Neutrophil (primary cell): ENCODE results near the gene B4GALNT1.

Experiments
- H3K27ac ChIP-seq: fragments of 200-600 bp; sonication (generic); 2 replicates; pipeline ENCODE4 v1.5.1; 2016; ENCODE audit warnings: mild to moderate bottlenecking, moderate library complexity
- H3K27me3 ChIP-seq: fragments of 200-600 bp; sonication (generic); 2 replicates; pipeline ENCODE4 v1.6.0; 2016; ENCODE audit warnings: mild to moderate bottlenecking
- H3K36me3 ChIP-seq: fragments of 200-600 bp; sonication (generic); 2 replicates; pipeline ENCODE4 v1.5.1; 2017
- H3K4me1 ChIP-seq, 2 experiments: fragments of 200-600 bp in 1 of 2; sonication (generic) in 1 of 2; 1 replicate in 1 of 2; 2 replicates in 1 of 2; pipeline versions ENCODE4 v1.5.1 to v1.6.1; 2013 to 2016; ENCODE audit warnings: low read depth in 1 of 2, low read length in 1 of 2, mild to moderate bottlenecking in 1 of 2, moderate library complexity in 1 of 2; ENCODE audit not compliant: control insufficient read depth in 1 of 2, insufficient read depth in 1 of 2
- H3K4me3 ChIP-seq, 2 experiments: fragments of 200-600 bp in 1 of 2; sonication (generic) in 1 of 2; 1 replicate in 1 of 2; 2 replicates in 1 of 2; pipeline ENCODE4 v1.5.1; 2013 to 2016; ENCODE audit warnings: low read depth in 1 of 2, low read length in 1 of 2, mild to moderate bottlenecking in 1 of 2, moderate library complexity in 1 of 2
- H3K9me3 ChIP-seq: fragments of 200-600 bp; sonication (generic); 2 replicates; pipeline ENCODE4 v1.5.1; 2016
- TF ChIP-seq, protein P1 (sequence below): fragments of 200-600 bp; sonication (generic); IDR thresholded peaks from 2 replicates; pipeline ENCODE4 v1.5.1; 2016; ENCODE audit warnings: antibody characterized with exemption

Gene B4GALNT1

DNA sequence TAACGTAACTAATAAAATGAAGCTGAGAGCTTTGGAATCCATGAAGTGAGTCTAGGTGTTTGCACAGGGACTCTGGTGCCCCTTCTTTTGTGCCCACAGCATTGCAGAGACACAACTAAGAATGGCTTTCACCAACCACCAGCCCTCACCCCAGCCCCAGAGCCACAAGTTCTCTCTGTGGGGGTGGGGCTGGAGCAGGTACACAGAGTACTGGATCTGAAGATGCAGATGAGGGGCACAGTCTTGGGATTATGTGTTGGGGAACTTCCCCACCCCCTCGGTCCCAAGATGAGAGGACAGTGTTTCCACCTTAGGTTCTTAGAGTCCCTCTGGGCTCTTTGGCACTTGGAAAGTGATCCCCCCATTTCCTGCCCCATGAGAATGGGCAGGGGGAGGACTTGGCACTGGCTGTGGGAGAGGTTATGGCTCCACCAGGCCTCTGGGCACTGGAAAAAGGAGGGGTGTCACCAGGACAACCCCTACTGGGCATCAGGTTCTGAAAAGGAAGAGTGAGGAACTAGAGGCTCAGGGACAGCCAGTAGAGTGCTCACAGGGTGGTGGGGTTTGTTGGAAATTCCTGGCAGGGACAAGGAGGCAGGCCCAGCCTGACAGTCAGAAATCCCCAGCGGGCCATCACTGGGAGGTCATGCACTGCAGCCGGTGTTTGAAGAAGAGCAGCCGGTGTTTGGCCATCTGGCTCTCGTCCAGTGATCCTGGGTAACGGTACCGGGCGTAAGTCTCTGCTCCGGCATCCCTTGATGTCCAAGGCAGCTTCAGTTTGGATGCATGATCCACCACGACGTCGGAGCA lies 6.7 kb downstream of the B4GALNT1 start:
- H3K27me3 ChIP-seq, result peaks cover 100% of the 10 kb centered on the region
- TF ChIP-seq, protein P1, sequence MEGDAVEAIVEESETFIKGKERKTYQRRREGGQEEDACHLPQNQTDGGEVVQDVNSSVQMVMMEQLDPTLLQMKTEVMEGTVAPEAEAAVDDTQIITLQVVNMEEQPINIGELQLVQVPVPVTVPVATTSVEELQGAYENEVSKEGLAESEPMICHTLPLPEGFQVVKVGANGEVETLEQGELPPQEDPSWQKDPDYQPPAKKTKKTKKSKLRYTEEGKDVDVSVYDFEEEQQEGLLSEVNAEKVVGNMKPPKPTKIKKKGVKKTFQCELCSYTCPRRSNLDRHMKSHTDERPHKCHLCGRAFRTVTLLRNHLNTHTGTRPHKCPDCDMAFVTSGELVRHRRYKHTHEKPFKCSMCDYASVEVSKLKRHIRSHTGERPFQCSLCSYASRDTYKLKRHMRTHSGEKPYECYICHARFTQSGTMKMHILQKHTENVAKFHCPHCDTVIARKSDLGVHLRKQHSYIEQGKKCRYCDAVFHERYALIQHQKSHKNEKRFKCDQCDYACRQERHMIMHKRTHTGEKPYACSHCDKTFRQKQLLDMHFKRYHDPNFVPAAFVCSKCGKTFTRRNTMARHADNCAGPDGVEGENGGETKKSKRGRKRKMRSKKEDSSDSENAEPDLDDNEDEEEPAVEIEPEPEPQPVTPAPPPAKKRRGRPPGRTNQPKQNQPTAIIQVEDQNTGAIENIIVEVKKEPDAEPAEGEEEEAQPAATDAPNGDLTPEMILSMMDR, result no peak
- H3K36me3 ChIP-seq, result no peaks in the 10 kb centered on the region
- peaks cover 12% of the 10 kb centered on the region in 2 experiments for H3K4me1 ChIP-seq
- no peaks in the 10 kb centered on the region for H3K9me3 ChIP-seq
- no peak overlapping the region for H3K27ac ChIP-seq
- no peak overlapping the region for H3K4me3 ChIP-seq

DNA sequence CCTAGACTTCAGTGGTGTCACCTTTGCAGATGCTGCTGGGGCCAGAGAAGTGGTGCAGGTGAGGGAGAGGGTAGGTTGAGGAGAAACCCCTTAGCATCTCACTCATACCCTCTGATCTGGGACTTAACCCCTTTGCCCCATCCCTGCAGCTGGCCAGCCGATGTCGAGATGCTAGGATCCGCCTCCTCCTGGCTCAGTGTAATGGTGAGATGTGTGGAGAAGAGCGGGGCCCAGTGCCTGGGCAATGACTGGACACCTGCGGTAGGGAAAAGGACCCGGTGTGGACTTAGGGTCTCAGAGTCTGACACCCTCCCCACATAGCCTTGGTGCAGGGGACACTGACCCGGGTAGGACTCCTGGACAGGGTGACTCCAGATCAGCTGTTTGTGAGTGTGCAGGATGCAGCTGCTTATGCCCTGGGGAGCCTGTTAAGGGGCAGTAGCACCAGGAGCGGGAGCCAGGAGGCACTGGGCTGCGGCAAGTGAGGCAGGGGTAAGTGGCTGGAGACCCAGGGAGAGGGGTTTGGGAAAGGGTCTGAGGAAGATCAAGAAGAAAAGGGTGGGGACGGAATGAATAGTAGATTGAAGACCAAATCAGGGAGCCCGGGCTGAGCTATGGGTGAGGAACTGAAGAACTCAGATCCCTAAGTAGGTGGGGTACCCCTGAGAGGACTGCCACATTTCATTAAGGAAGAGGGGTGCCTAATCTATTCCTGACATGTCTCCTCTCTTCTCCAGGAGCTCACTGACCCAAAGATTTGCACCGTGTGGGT lies 7.6 kb downstream of the B4GALNT1 start:
- Histone ChIP-seq H3K36me3 (no peaks in the 10 kb centered on the region), H3K4me3 (no peak overlapping the region), H3K4me1 (peaks cover 21% of the 10 kb centered on the region in 2 experiments), H3K27ac (no peak overlapping the region), H3K9me3 (no peaks in the 10 kb centered on the region), H3K27me3 (peaks cover 100% of the 10 kb centered on the region)
- TF ChIP-seq, protein P1, result no peak

DNA sequence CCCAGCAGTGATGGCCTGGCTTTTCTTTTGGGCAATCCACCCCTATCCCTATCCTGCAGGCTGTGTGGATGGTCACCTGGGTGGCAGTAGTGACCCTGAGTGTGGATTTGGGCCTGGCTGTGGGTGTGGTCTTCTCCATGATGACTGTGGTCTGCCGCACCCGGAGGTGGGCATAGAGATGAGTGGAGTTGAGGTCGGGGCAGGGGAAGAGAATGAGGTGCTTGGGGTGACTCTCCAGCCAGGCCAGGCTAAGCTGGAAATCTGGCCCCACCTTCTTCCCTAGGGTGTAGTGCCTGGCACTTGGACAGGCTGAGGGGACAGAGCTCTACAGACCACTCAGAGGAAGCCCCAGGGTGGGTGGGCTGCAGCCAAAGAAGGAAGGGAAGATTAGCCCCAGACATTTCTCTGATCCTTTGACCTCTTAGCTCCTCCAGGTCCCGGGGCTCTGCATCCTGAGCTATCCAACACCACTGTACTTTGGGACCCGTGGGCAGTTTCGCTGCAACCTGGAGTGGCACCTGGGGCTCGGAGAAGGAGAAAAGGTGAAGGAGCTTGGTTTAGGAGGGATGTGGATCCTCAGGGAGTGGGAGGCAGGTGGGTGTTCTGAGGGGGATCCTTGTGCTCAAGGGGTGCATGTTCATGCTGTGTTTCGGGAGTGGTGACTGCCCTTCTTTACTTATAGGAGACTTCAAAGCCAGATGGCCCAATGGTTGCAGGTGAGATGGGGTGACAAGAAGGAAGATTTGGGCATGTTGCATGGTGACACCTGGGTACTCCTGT lies 8.4 kb downstream of the B4GALNT1 start:
- TF ChIP-seq, protein P1, result no peak
- Histone ChIP-seq H3K4me3 (no peak overlapping the region), H3K27ac (no peak overlapping the region), H3K27me3 (peaks cover 100% of the 10 kb centered on the region), H3K9me3 (no peaks in the 10 kb centered on the region), H3K36me3 (no peaks in the 10 kb centered on the region), H3K4me1 (peaks cover 22 to 25% of the 10 kb centered on the region in 2 experiments)

DNA sequence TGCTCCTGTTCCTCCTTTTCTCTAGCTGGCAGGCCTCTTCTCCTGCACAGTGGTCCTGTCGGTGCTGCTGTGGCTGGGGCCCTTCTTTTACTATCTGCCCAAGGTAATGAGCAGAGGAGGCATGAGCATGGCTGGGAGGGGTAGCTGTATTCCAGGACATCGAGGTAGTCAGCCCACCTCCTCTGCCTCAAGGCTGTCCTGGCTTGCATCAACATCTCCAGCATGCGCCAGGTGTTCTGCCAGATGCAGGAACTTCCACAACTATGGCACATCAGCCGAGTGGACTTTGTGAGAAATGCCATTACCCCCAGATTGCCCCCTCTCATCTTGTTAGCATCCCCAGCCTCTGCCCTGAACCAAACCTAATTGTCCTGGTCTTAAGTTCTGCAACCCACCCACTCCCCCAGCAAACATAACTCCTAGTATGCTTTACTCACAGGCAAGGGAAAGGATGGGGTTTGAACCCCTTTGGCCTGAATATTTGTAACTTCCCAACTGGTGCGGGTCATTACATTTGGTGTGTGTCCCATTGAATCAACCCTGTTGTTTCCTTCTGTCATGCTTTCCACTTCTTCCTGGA lies 9.1 kb downstream of the B4GALNT1 start:
- H3K4me1 ChIP-seq, result peaks cover 25 to 29% of the 10 kb centered on the region in 2 experiments
- no peaks in the 10 kb centered on the region for H3K36me3 ChIP-seq
- no peaks in the 10 kb centered on the region for H3K9me3 ChIP-seq
- peaks cover 100% of the 10 kb centered on the region for H3K27me3 ChIP-seq
- TF ChIP-seq, protein P1, result no peak
- H3K4me3 ChIP-seq, result no peak overlapping the region
- no peak overlapping the region for H3K27ac ChIP-seq

DNA sequence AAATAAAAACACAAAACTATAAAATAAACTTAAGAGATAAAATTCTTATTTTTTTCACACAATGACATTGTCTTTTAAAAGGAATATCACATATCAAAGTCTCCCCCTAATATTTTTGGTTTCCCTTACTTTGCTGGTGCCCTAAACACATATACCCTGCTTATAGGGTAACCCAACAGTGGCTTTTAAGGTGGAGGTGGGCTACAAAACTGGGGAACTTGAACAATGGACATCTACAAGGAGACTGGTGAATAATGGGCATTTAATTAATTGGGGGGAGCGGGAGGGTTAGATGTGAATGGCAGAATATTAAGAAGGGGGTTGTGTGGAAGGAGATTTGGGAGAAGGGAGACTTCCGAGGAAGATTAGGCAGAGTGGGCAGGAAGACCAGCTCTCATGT lies 9.6 kb downstream of the B4GALNT1 start:
- Histone ChIP-seq H3K4me3 (no peak overlapping the region), H3K27me3 (peaks cover 100% of the 10 kb centered on the region), H3K36me3 (no peaks in the 10 kb centered on the region), H3K4me1 (peaks cover 25 to 29% of the 10 kb centered on the region in 2 experiments), H3K9me3 (no peaks in the 10 kb centered on the region), H3K27ac (no peak overlapping the region)
- TF ChIP-seq, protein P1, result no peak
